Cerebellar nuclear complex (tissue), 1 donor: Measurements from ENCODE around the gene PAPOLA.

Experiments
- DNase-seq, 2 experiments: peaks; one replicate each; lab custom pipeline; 2025; lab: John Stamatoyannopoulos, UW

The PAPOLA gene

DNA sequence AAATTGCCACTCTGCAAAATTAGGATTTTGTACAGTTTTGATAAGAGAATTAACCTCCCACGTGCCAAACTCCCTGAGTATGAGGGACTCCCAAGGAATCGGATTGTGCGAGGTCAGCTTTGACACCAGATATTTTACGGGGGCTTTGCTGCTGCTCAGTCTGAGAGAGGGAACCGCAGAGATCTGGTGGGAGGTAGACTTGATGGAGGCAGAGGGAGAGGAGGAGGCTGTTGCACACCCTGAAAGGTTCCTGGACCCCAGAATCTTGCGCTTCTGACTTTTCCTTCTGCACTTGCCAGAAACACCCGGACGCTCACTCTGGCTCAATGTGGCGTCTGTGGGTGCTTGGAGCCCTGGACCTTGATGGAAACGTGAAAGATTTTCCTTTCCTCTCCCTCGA, 83.9 kb downstream of the PAPOLA start:
- no peak for DNase-seq

DNA sequence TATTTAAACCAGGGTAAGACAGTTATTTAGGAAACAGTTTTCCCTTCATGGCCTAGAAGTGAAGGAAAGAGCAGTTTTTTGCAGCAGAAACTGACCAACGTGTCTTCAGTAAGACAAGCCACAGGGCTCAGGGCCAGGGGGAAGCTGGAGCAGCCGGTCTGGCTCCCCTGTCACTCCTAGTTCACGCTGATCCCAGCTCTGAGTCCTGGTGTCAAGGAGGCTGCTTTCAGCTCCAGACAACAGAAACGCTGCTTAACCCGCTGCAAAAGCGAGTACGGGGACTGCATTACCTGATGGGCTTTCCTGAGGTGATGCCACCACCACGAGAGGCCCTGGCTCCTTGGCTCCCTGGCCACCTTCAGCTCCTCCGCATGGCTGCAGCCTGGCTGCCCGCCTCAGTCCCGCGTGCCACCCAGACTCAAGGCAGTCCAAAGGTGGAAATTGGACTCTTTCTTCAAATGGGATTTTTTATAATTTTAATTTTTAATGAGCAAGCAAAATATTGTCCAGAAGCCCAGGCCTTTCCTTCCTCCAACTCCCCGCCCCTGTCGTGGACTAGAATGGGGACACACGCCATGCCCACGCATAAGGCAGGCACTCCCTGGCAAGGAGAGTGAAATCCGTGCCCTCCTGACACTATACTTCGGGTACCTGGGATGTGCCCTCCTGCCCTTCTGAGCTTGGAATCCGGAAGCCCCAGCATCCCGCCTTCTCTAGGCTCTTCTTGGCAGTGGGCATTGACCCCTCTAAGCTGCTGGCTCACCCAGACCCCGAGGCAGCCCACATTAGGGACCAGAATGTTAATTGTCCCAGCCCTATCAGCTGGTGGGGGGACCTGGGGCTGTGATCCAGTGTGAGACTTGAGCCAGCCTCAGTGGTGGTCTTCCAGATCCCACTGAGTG, 85.0 kb downstream of the PAPOLA start:
- DNase-seq: no peak

- DNase-seq: no peak
These were observed 85.7 kb downstream of the PAPOLA start for GRCh38 chr14:96587823-96588385.

GRCh38 chr14:96588410-96589257, 86.5 kb downstream of the PAPOLA start:
- DNase-seq: no peak

GRCh38 chr14:96589577-96589976, 87.4 kb downstream of the PAPOLA start:
- DNase-seq: no peak

GRCh38 chr14:96590190-96590864, 88.1 kb downstream of the PAPOLA start:
- DNase-seq: no peak

DNA sequence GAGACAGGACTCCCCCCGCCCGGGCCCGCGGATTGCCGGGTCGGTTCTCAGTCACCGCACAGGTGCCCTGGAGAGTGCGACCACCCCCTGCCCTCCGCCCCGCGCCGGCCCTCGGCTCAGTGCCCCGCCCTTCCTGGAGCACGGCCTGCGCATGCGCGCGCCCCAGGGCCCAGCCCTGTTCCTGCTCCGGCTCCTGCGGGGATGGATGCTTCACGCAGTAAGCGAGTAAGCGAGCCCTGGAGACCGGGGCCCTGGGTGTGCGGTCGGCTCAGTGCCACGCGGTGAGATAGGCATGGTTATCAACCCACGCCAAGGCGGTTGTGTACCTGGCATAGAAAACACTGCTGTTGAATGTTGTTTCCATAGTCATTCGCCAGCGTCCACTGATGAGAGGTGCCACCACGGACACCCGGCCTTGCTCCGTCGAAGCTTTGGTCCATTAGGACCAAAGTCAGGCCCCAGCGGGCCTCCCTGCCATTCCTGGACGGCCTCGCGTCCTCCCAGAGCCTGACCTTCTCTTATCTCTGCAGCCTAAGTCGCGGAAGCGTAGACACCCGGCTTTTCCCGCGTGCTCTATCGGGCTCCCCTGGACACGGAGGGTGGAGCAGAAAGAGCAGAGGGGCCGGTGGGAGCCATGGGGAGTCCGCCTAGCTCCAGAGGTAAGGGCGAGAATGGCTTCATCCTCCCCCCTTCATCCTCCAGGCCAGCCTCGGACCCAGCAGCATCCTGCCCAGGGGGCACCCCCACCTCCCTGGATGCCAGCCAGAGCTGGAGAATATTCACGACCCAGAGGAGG, 90.6 kb downstream of the PAPOLA start:
- no peak for DNase-seq

GRCh38 chr14:96594961-96595360, 92.8 kb downstream of the PAPOLA start:
- DNase-seq: no peak

- DNase-seq: no peak
These were observed 95.5 kb downstream of the PAPOLA start for GRCh38 chr14:96597680-96598079.

- no peak for DNase-seq
These were observed 96.2 kb downstream of the PAPOLA start for GRCh38 chr14:96598332-96598928.

GRCh38 chr14:96599076-96599475, 96.9 kb downstream of the PAPOLA start:
- DNase-seq: no peak

- DNase-seq: no peak
These were observed 100.0 kb downstream of the PAPOLA start for GRCh38 chr14:96602186-96602585.

- no peak for DNase-seq
These were observed 101.4 kb downstream of the PAPOLA start for GRCh38 chr14:96603350-96604255.

DNA sequence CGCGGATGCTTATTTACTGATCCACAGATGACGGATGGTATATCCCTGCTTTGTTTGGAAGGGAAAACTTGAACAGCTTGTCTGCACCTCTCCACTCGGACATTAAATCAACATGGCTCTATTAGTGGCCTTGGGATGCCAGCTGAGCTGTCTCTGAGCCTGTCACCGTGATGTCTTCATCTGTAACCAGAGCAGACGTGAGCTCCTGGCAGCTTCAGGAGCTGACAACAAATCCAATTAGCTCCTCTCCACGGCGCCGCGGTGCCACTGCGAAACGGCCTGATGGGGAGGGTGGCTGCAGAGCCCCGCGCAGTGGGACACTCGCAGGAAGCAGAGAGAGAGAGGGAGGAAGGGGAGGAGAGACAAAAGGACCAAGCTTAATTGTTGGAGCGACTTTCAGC, 112.3 kb downstream of the PAPOLA start:
- DNase-seq: peak; percentile 70 to 91

- DNase-seq: no peak
These were observed 114.1 kb downstream of the PAPOLA start for GRCh38 chr14:96616161-96616721.
